GM12878 (cell line): ENCODE results near the gene CROCC.
"Not testable (repeated sequence)": the region's sequence is repeated elsewhere in the genome, so short reads cannot be mapped to it uniquely, and the experiment has no call there.

Experiments used
- CTCF ChIP-seq, 3 experiments: IDR thresholded peaks in 2 of 3; conservative IDR thresholded peaks in 1 of 3; 2 replicates each; pipeline ENCODE4 v1.5.1; 2011; ENCODE audit warnings: low read depth in 3 of 3, low read length in 3 of 3, mild to moderate bottlenecking in 3 of 3, control low read depth in 2 of 3, moderate library complexity in 2 of 3, inconsistent platforms in 1 of 3, mixed read lengths in 1 of 3; ENCODE audit not compliant: control insufficient read depth in 2 of 3, insufficient read depth in 1 of 3; ENCODE audit errors: extremely low read depth in 1 of 3
- FOS ChIP-seq: IDR thresholded peaks from 3 replicates; pipeline ENCODE4 v1.6.1; 2011; ENCODE audit warnings: borderline replicate concordance; ENCODE audit not compliant: insufficient read length; ENCODE audit errors: extremely low read depth
- GABPA ChIP-seq: IDR thresholded peaks from 2 replicates; pipeline ENCODE4 v1.6.1; 2014; ENCODE audit warnings: antibody characterized with exemption, low read depth, mild to moderate bottlenecking, inconsistent platforms
- JUNB ChIP-seq: IDR thresholded peaks from 2 replicates; pipeline ENCODE4 v1.6.1; 2016; ENCODE audit warnings: antibody characterized with exemption, mild to moderate bottlenecking
- MAX ChIP-seq: IDR thresholded peaks from 2 replicates; pipeline ENCODE4 v1.6.1; 2012; ENCODE audit warnings: low read depth, low read length, improper control_type of control experiment
- MTA3 ChIP-seq: IDR thresholded peaks from 2 replicates; pipeline ENCODE4 v1.6.1; 2012; ENCODE audit warnings: low read length, inconsistent platforms, borderline replicate concordance
- PML ChIP-seq: IDR thresholded peaks from 2 replicates; pipeline ENCODE4 v1.6.1; 2012; ENCODE audit warnings: low read length, inconsistent platforms
- POLR2A ChIP-seq: IDR thresholded peaks from 2 replicates; pipeline ENCODE4 v1.6.1; 2011; ENCODE audit warnings: low read depth, mild to moderate bottlenecking, low read length
- POLR2AphosphoS2 ChIP-seq: IDR thresholded peaks from 2 replicates; pipeline ENCODE4 v1.6.1; 2011; ENCODE audit warnings: low read depth, mild to moderate bottlenecking, low read length, improper control_type of control experiment, moderate library complexity
- RCOR1 ChIP-seq: conservative IDR thresholded peaks from 2 replicates; pipeline ENCODE4 v1.6.1; 2012; ENCODE audit warnings: low read depth, low read length, improper control_type of control experiment
- SREBF2 ChIP-seq: IDR thresholded peaks from 2 replicates; pipeline ENCODE4 v1.6.1; 2012; ENCODE audit warnings: mild to moderate bottlenecking, low read length
- USF1 ChIP-seq: IDR thresholded peaks from 2 replicates; pipeline ENCODE4 v1.6.1; 2011; ENCODE audit warnings: borderline replicate concordance, low read depth, mild to moderate bottlenecking, moderate library complexity, mixed read lengths, low read length; ENCODE audit not compliant: insufficient read depth; ENCODE audit errors: extremely low read length
- ZNF274 ChIP-seq: IDR thresholded peaks from one replicate; pipeline ENCODE4 v1.8.0; 2011; ENCODE audit not compliant: insufficient read length, insufficient read depth
- TF ChIP-seq, protein P1 (sequence below): IDR thresholded peaks from 2 replicates; pipeline ENCODE4 v1.6.1; 2011; ENCODE audit warnings: low read depth, low read length, improper control_type of control experiment, borderline replicate concordance

DNA sequence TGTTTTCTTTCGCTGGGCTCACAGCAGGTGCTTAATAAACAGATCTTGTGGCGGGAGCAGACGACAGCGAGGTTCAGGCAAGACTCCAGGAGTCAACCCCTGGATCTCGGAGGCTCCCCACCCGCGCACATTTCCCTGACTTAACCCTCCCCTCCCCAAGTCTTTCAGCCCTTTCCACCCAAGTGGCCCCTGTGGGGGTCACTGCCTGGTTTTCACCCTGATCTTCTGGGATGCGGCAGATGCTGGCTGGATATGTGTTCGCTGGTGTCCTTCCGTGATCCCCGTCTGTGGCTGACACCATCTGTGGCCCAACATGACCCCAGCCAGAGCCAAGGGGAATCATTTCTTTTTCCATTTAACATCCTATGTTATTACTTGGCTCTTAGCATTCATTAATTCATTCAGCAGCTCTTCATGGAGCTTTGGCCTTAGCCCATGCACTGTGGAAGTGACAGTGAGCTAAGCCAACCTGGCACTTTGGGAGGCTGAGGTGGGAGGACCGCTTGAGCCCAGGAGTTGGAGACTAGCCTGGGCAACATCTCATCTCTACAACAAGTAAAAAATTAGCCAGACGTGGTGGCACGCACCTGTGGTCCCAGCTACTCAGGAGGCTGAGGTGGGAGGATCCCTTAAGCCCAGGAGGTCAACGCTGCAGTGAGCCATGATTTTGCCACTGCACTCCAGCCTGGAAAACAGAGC, 6.7 kb upstream of the CROCC start:
- not testable (repeated sequence) for TF ChIP-seq CTCF (IDR thresholded peaks at IDR 0.05 in 2 of 3, conservative IDR thresholded peaks at IDR 0.05 in 1 of 3; ENCODE audit: control insufficient read depth in 2 of 3, extremely low read depth in 1 of 3, insufficient read depth in 1 of 3, low read depth in 3 of 3, low read length in 3 of 3); USF1; GABPA; SREBF2; POLR2AphosphoS2; ZNF274; FOS; MTA3; MAX; PML; RCOR1; POLR2A; JUNB
- TF ChIP-seq, protein P1, sequence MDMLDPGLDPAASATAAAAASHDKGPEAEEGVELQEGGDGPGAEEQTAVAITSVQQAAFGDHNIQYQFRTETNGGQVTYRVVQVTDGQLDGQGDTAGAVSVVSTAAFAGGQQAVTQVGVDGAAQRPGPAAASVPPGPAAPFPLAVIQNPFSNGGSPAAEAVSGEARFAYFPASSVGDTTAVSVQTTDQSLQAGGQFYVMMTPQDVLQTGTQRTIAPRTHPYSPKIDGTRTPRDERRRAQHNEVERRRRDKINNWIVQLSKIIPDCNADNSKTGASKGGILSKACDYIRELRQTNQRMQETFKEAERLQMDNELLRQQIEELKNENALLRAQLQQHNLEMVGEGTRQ = not testable (repeated sequence)
